Measurements from ENCODE around the gene EFR3B. TPM values are rescaled to one million over a fixed set of nuclear protein-coding genes. Genes with fewer than 3 reads are reported as not detected.

Gene EFR3B
- total RNA-seq, 1 donor from 2014 or later: 40.7 TPM

DNA sequence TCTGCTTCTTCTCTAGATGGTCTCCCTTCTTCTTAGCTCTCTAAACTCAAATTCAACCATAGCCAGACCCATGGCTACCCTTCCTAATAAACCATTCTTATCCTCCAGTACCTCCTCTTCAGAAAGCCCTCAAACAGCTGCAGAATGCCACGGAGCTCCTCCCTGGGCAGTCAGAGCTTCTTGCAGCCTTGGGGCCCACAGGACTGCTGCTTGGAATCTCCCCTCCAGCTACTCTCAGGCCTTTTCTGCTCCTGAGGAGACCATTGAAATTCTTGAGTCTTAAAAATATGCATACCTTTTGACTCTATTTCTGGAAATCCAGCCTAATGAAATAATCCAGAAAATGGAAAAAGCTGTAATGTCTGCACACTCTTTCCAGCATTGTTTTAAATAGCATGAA is 30.7 kb downstream of the EFR3B start:
- Mint-ChIP-seq H3K4me3 (no peak overlapping the region), H3K9me3 (no peaks in the 10 kb centered on the region), H3K36me3 (ENCODE audit: low read depth) (peaks cover 3% of the 10 kb centered on the region), H3K27me3 (ENCODE audit: low read depth) (no peaks in the 10 kb centered on the region), H3K27ac (ENCODE audit: unreplicated experiment) (peak overlapping the region; percentile 2), H3K4me1 (peaks cover 32% of the 10 kb centered on the region)
- DNase-seq (ENCODE audit: low read depth, low spot score): no peak
- TF ChIP-seq, protein P1, sequence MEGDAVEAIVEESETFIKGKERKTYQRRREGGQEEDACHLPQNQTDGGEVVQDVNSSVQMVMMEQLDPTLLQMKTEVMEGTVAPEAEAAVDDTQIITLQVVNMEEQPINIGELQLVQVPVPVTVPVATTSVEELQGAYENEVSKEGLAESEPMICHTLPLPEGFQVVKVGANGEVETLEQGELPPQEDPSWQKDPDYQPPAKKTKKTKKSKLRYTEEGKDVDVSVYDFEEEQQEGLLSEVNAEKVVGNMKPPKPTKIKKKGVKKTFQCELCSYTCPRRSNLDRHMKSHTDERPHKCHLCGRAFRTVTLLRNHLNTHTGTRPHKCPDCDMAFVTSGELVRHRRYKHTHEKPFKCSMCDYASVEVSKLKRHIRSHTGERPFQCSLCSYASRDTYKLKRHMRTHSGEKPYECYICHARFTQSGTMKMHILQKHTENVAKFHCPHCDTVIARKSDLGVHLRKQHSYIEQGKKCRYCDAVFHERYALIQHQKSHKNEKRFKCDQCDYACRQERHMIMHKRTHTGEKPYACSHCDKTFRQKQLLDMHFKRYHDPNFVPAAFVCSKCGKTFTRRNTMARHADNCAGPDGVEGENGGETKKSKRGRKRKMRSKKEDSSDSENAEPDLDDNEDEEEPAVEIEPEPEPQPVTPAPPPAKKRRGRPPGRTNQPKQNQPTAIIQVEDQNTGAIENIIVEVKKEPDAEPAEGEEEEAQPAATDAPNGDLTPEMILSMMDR (conservative IDR thresholded peaks at IDR 0.05): no peak

DNA sequence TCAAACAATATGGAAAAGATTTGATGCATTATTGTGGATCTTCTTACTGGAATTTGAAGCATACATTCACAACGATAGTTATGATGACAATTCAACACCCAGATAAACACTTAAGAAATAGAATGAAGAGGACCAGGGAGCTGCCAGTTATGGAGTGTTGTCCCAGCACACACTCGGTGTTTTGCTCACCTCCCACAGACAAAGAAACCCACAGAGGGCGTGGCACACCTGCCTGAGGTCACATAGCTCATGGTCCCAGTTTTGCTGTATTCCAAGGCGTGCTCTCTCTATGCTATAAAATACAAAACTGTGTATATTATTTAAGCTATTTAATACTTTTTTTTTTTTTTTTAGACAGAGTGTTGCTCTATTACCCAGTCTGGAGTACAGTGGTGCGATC is 31.1 kb downstream of the EFR3B start:
- Mint-ChIP-seq H3K27ac (ENCODE audit: unreplicated experiment) (no peak overlapping the region), H3K4me1 (peaks cover 35% of the 10 kb centered on the region), H3K9me3 (no peaks in the 10 kb centered on the region), H3K27me3 (ENCODE audit: low read depth) (no peaks in the 10 kb centered on the region), H3K4me3 (no peak overlapping the region), H3K36me3 (ENCODE audit: low read depth) (peaks cover 3% of the 10 kb centered on the region)
- no peak for DNase-seq (ENCODE audit: low read depth, low spot score)
- TF ChIP-seq, protein P1 (conservative IDR thresholded peaks at IDR 0.05): no peak

DNA sequence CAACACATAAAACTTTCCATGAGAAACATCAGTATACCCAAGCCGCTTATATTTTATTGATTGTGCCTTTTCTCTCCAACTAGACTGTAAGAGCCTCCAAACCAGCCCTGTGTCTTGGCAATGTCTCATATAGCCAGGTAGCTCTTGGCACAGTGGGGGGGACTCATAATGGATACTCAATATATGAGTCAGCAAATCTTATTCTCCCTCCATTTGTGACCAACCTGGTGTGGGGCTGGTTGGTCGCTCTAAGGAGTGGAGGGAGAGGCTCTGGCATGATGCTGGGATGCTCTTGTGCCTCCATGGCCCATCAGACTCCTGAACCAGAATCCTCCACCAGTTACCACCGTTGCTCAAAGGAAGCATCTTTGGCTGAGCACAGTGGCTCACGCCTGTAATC is 32.0 kb downstream of the EFR3B start:
- TF ChIP-seq, protein P1 (conservative IDR thresholded peaks at IDR 0.05): no peak
- DNase-seq (ENCODE audit: low read depth, low spot score): no peak
- Mint-ChIP-seq H3K36me3 (ENCODE audit: low read depth) (peaks cover 4% of the 10 kb centered on the region), H3K4me3 (no peak overlapping the region), H3K9me3 (no peaks in the 10 kb centered on the region), H3K27ac (ENCODE audit: unreplicated experiment) (no peak overlapping the region), H3K4me1 (peaks cover 44% of the 10 kb centered on the region), H3K27me3 (ENCODE audit: low read depth) (no peaks in the 10 kb centered on the region)

DNA sequence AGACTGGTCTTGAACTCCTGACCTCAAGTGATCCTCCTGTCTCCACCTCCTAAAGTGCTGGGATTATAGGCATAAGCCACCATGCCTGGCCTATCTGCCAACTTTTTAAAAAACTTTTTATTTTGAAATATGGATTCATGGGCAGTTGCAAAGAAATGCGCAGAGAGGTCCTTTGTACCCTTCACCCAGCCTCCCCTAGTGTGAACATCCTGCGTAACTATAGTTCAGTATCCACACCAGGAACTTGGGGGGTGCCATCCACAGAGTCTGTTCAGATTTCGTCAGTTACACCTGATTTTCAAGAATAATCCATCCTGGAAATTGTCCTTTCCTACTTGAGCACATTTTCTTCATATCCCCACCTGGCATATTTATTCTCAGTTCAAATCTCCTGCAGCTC is 33.0 kb downstream of the EFR3B start:
- TF ChIP-seq, protein P1 (conservative IDR thresholded peaks at IDR 0.05): no peak
- no peak for DNase-seq (ENCODE audit: low read depth, low spot score)
- Mint-ChIP-seq H3K27me3 (ENCODE audit: low read depth) (no peaks in the 10 kb centered on the region), H3K4me1 (peaks cover 41% of the 10 kb centered on the region), H3K27ac (ENCODE audit: unreplicated experiment) (no peak overlapping the region), H3K9me3 (no peaks in the 10 kb centered on the region), H3K4me3 (no peak overlapping the region), H3K36me3 (ENCODE audit: low read depth) (peaks cover 7% of the 10 kb centered on the region)

DNA sequence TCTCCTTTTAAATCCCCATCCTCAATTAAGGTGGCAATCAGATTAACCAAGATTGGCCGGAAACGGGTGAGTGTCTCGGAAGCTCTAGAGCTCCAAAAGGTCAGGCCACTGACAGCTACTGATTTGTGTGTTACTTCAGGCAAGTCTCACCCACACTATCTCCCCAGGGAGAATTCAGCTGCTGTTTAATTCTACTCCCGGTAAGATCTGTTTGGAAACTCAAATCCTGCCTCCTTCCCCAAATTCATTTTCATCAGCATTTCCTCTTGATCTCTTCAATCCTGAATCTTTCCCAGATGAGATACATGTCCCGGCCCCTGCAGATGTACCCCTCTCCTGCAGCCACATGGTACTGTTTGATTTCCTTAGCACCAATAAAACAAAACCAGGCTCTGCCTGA is 34.9 kb downstream of the EFR3B start:
- H3K9me3 Mint-ChIP-seq: no peaks in the 10 kb centered on the region
- no peak overlapping the region for H3K4me3 Mint-ChIP-seq
- peaks cover 3% of the 10 kb centered on the region for H3K27me3 Mint-ChIP-seq (ENCODE audit: low read depth)
- H3K4me1 Mint-ChIP-seq: peaks cover 37% of the 10 kb centered on the region
- H3K36me3 Mint-ChIP-seq (ENCODE audit: low read depth): peaks cover 7% of the 10 kb centered on the region
- no peak overlapping the region for H3K27ac Mint-ChIP-seq (ENCODE audit: unreplicated experiment)
- TF ChIP-seq, protein P1 (conservative IDR thresholded peaks at IDR 0.05): no peak
- DNase-seq (ENCODE audit: low read depth, low spot score): no peak

DNA sequence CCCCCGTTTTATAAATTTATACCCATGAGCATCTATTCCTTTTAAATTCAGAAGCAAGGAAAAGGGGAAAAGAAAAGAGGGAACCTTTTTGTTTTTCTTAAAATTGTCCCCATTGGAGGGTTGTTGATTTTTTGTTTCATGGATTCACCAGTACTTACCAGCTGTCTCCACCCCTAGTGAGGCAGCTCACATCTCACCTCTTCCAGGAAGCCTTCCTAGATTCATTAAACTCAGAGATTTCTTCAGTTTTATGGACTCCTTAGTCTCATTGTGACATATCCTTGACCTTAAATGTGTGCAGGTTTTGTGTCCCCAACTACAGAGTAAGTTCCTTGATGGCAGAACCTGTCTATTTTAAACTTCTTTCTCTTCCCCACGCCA is 35.9 kb downstream of the EFR3B start:
- peaks cover 3% of the 10 kb centered on the region for H3K27me3 Mint-ChIP-seq (ENCODE audit: low read depth)

More for the DNA sequence above, 35.9 kb downstream of the EFR3B start:
- H3K36me3 Mint-ChIP-seq (ENCODE audit: low read depth): peaks cover 7% of the 10 kb centered on the region
- TF ChIP-seq, protein P1 (conservative IDR thresholded peaks at IDR 0.05): no peak
- no peaks in the 10 kb centered on the region for H3K9me3 Mint-ChIP-seq
- no peak overlapping the region for H3K4me3 Mint-ChIP-seq
- peaks cover 33% of the 10 kb centered on the region for H3K4me1 Mint-ChIP-seq
- H3K27ac Mint-ChIP-seq (ENCODE audit: unreplicated experiment): no peak overlapping the region
- no peak for DNase-seq (ENCODE audit: low read depth, low spot score)

Measured in neural crest cell (in vitro differentiated cells).